ENCODE data around the gene GRK4. TPM values are rescaled to one million over a fixed set of nuclear protein-coding genes. Genes with fewer than 3 reads are reported as not detected.

The GRK4 gene
- total RNA-seq, 1 experiment from 2014 or later = 4.5 TPM

- TF ChIP-seq, protein P1, sequence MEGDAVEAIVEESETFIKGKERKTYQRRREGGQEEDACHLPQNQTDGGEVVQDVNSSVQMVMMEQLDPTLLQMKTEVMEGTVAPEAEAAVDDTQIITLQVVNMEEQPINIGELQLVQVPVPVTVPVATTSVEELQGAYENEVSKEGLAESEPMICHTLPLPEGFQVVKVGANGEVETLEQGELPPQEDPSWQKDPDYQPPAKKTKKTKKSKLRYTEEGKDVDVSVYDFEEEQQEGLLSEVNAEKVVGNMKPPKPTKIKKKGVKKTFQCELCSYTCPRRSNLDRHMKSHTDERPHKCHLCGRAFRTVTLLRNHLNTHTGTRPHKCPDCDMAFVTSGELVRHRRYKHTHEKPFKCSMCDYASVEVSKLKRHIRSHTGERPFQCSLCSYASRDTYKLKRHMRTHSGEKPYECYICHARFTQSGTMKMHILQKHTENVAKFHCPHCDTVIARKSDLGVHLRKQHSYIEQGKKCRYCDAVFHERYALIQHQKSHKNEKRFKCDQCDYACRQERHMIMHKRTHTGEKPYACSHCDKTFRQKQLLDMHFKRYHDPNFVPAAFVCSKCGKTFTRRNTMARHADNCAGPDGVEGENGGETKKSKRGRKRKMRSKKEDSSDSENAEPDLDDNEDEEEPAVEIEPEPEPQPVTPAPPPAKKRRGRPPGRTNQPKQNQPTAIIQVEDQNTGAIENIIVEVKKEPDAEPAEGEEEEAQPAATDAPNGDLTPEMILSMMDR (IDR thresholded peaks at IDR 0.05; ENCODE audit: unreplicated experiment) = no peak
- H3K4me3 Mint-ChIP-seq (ENCODE audit: unreplicated experiment) = no peak overlapping the region
- H3K4me1 Mint-ChIP-seq (ENCODE audit: insufficient read depth, unreplicated experiment) = peaks cover 13% of the 10 kb centered on the region
- ChIA-PET POLR2A (interaction anchor here (0.6 to 1.9 kb wide), 5 partner anchors 17 to 100 kb away, joined by 3 to 8 read pairs (median 5); partner anchors contain the start of genes GRK4 and NOP14), CTCF (interaction anchor here (0.5 to 5.8 kb wide), 19 partner anchors 9 to 363 kb away, joined by 3 to 80 read pairs (median 4); no protein-coding TSS in a partner anchor)
- no peaks in the 10 kb centered on the region for H3K9me3 Mint-ChIP-seq (ENCODE audit: unreplicated experiment)
- intact Hi-C loops (cut with micrococcal nuclease) = no loop called here
- no peaks in the 10 kb centered on the region for H3K36me3 Mint-ChIP-seq (ENCODE audit: insufficient read depth, unreplicated experiment)
- no peaks in the 10 kb centered on the region for H3K27me3 Mint-ChIP-seq (ENCODE audit: insufficient read depth, unreplicated experiment)
- DNase-seq (ENCODE audit: unreplicated experiment) = no peak
- no TSS peak for BruUV-seq (replicated peaks)
- no peak overlapping the region for H3K27ac Mint-ChIP-seq (ENCODE audit: low read depth, unreplicated experiment)
Observed at GRCh38 chr4:3036131-3036952, 73.0 kb downstream of the GRK4 start.

GRCh38 chr4:3037957-3038461 is 74.6 kb downstream of the GRK4 start:
- Mint-ChIP-seq H3K27ac (ENCODE audit: low read depth, unreplicated experiment) (no peak overlapping the region), H3K4me1 (ENCODE audit: insufficient read depth, unreplicated experiment) (peaks cover 10% of the 10 kb centered on the region), H3K36me3 (ENCODE audit: insufficient read depth, unreplicated experiment) (no peaks in the 10 kb centered on the region), H3K27me3 (ENCODE audit: insufficient read depth, unreplicated experiment) (no peaks in the 10 kb centered on the region), H3K9me3 (ENCODE audit: unreplicated experiment) (no peaks in the 10 kb centered on the region), H3K4me3 (ENCODE audit: unreplicated experiment) (no peak overlapping the region)
- no TSS peak for BruUV-seq (replicated peaks)
- POLR2A ChIA-PET = interaction anchor here (0.6 to 2.0 kb wide), 6 partner anchors 28 to 156 kb away, joined by 3 to 9 read pairs (median 4); partner anchors contain the start of genes GRK4 and NOP14
- no peak for DNase-seq (ENCODE audit: unreplicated experiment)
- TF ChIP-seq, protein P1 (IDR thresholded peaks at IDR 0.05; ENCODE audit: unreplicated experiment) = no peak
- CTCF ChIA-PET = interaction anchor here (0.6 to 5.8 kb wide), 14 partner anchors 9 to 274 kb away, joined by 3 to 80 read pairs (median 5); partner anchors contain the start of genes GRK4 and NOP14
- intact Hi-C loops (cut with micrococcal nuclease) = loop anchor here (1.0 kb wide), 3 partner anchors 28 to 75 kb away; partner anchors contain the start of genes GRK4 and NOP14

- ChIA-PET POLR2A (interaction anchor here (0.6 kb wide), 1 partner anchor 30 kb away, joined by 3 read pairs; no protein-coding TSS in a partner anchor), CTCF (interaction anchor here (1.1 to 1.5 kb wide), 3 partner anchors 9 to 63 kb away, joined by 3 to 6 read pairs (median 3); no protein-coding TSS in a partner anchor)
- Mint-ChIP-seq H3K36me3 (ENCODE audit: insufficient read depth, unreplicated experiment) (no peaks in the 10 kb centered on the region), H3K27me3 (ENCODE audit: insufficient read depth, unreplicated experiment) (no peaks in the 10 kb centered on the region), H3K4me3 (ENCODE audit: unreplicated experiment) (no peak overlapping the region), H3K9me3 (ENCODE audit: unreplicated experiment) (no peaks in the 10 kb centered on the region), H3K4me1 (ENCODE audit: insufficient read depth, unreplicated experiment) (peaks cover 10% of the 10 kb centered on the region), H3K27ac (ENCODE audit: low read depth, unreplicated experiment) (no peak overlapping the region)
- no TSS peak for BruUV-seq (replicated peaks)
- intact Hi-C loops (cut with micrococcal nuclease) = no loop called here
- TF ChIP-seq, protein P1 (IDR thresholded peaks at IDR 0.05; ENCODE audit: unreplicated experiment) = no peak
- DNase-seq (ENCODE audit: unreplicated experiment) = no peak
Observed at GRCh38 chr4:3039706-3040366, 76.5 kb downstream of the GRK4 start.

Data from MCF 10A (cell line).